Skeletal muscle satellite cell (primary cell): ENCODE results near the gene TRMU.

Source experiments
- H3K27me3 ChIP-seq: 2 replicates; pipeline ENCODE4 v1.7.0; 2013; ENCODE audit warnings: low read length; ENCODE audit not compliant: control insufficient read depth, insufficient read depth
- H3K36me3 ChIP-seq: 2 replicates; pipeline ENCODE4 v1.7.0; 2013; ENCODE audit warnings: mild to moderate bottlenecking, control low read depth, low read length; ENCODE audit not compliant: insufficient read depth
- H3K4me1 ChIP-seq: 2 replicates; pipeline ENCODE4 v1.7.0; 2013; ENCODE audit warnings: low read length; ENCODE audit not compliant: control insufficient read depth, insufficient read depth
- H3K4me2 ChIP-seq: 2 replicates; pipeline ENCODE4 v1.7.0; 2013; ENCODE audit warnings: mild to moderate bottlenecking, low read length
- H3K4me3 ChIP-seq: 2 replicates; pipeline ENCODE4 v1.7.0; 2013; ENCODE audit warnings: low read length
- H3K9ac ChIP-seq: 2 replicates; pipeline ENCODE4 v1.7.0; 2013; ENCODE audit warnings: mild to moderate bottlenecking, low read depth, low read length, moderate library complexity
- H3K9me3 ChIP-seq: replicated peaks from 2 replicates; pipeline ENCODE4 v1.7.0; 2013; ENCODE audit warnings: mild to moderate bottlenecking, control low read depth, low read length

The TRMU gene

DNA sequence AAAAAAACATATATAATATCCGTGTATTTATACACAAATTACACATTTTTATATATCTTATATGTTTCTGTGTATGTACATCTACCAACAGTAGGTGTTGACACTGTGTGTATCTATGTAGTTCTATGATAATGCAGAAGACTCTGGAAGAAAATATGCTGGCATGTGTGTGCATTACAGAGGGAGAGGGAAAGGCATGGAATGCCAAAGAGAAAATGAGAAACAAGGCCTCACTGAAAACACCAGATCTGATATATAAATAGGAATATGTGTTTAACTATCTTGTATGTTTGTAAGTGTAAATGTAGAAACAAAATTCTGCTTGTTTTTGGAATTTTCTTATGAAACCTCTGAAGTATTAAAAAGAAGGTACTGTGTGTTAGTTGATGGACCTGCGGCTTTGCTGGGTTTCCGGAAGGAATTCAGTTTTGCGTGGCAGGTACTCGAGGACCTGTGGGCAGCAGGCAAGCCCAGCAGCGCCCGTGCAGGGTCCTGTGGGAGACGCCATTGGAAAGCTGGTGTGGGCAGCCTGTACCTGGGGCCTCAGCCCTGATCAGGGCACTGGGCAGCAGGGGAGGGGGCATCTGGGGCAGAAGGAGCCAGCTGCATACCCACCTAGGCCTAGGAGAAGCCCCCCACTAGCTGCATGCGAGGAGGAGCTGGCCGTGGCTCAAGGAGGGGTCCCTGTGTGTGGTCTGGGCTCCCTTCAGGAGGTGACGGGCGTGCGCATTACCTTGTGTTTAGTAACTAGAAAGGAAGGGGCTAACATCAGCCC is 7.6 kb upstream of the TRMU start:
- no peak overlapping the region for H3K4me3 ChIP-seq
- H3K4me2 ChIP-seq, result no peak overlapping the region
- no peaks in the 10 kb centered on the region for H3K27me3 ChIP-seq
- H3K9ac ChIP-seq, result no peak overlapping the region
- no peaks in the 10 kb centered on the region for H3K9me3 ChIP-seq
- no peaks in the 10 kb centered on the region for H3K4me1 ChIP-seq
- peaks cover 43% of the 10 kb centered on the region for H3K36me3 ChIP-seq

DNA sequence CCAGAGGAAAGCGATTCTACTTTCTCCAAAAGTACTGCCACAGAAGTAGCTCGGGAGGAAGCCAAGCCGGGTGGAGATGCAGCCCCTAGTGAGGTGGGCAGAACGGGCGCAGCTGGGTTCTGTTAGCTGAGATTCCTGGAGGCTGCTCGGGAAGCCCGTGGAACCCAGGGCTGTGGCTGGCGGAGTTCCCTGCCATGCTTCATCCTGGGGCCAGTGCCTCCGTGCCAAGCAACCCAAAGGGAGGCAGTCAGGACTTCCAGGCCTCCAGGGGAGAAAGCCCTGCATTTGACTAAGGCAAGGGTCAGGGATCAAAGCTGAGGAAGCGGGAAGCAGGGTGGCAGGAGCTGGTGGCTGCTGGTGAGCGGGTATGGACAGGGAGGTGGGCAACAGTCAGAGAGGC is 6.7 kb upstream of the TRMU start:
- Histone ChIP-seq H3K36me3 (peaks cover 43% of the 10 kb centered on the region), H3K9me3 (no peaks in the 10 kb centered on the region), H3K27me3 (no peaks in the 10 kb centered on the region), H3K4me3 (no peak overlapping the region), H3K4me2 (no peak overlapping the region), H3K9ac (no peak overlapping the region), H3K4me1 (no peaks in the 10 kb centered on the region)

DNA sequence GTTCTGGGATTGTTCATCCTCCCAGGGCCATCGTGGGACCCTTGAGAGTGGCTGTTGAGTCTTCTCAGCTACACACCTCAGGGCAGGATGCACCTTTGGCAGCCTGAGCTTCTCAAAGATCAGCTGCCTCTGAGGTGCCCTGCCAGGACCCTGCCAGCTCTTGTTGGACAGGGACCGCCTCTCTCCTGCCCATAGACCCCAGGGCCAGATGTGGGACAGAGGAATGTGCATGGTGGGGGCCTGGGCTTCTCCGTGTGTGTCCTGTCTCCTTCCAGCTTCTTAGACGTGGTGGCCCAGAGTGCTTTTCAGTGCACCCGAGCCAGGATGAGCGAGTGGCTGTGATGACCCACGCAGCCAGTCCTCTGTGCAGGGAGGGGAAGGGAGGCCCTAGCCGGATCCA is 5.9 kb upstream of the TRMU start:
- no peak overlapping the region for H3K9ac ChIP-seq
- no peaks in the 10 kb centered on the region for H3K9me3 ChIP-seq
- no peaks in the 10 kb centered on the region for H3K27me3 ChIP-seq
- peaks cover 37% of the 10 kb centered on the region for H3K36me3 ChIP-seq
- no peak overlapping the region for H3K4me2 ChIP-seq
- H3K4me1 ChIP-seq, result no peaks in the 10 kb centered on the region
- no peak overlapping the region for H3K4me3 ChIP-seq

- no peak overlapping the region for H3K9ac ChIP-seq
- no peaks in the 10 kb centered on the region for H3K4me1 ChIP-seq
- no peaks in the 10 kb centered on the region for H3K9me3 ChIP-seq
- peaks cover 32% of the 10 kb centered on the region for H3K36me3 ChIP-seq
- no peak overlapping the region for H3K4me3 ChIP-seq
- H3K27me3 ChIP-seq, result no peaks in the 10 kb centered on the region
- no peak overlapping the region for H3K4me2 ChIP-seq
These were observed 5.1 kb upstream of the TRMU start for GRCh38 chr22:46330426-46330825.

- Histone ChIP-seq H3K36me3 (peaks cover 24% of the 10 kb centered on the region), H3K27me3 (no peaks in the 10 kb centered on the region), H3K9ac (no peak overlapping the region), H3K9me3 (no peaks in the 10 kb centered on the region), H3K4me1 (peaks cover under 1% of the 10 kb centered on the region), H3K4me2 (no peak overlapping the region), H3K4me3 (no peak overlapping the region)
These were observed 4.0 kb upstream of the TRMU start for GRCh38 chr22:46331496-46331895.

- H3K4me1 ChIP-seq, result peaks cover 8% of the 10 kb centered on the region
- H3K4me3 ChIP-seq, result peak overlapping the region; percentile 91
- peak overlapping the region; percentile 94 for H3K9ac ChIP-seq
- peaks cover 35% of the 10 kb centered on the region for H3K36me3 ChIP-seq
- no peaks in the 10 kb centered on the region for H3K9me3 ChIP-seq
- no peaks in the 10 kb centered on the region for H3K27me3 ChIP-seq
- peak overlapping the region; percentile 81 for H3K4me2 ChIP-seq
These were observed 885 bp downstream of the TRMU start for GRCh38 chr22:46336119-46337078.

GRCh38 chr22:46337870-46338269 is 2.4 kb downstream of the TRMU start:
- Histone ChIP-seq H3K4me2 (no peak overlapping the region), H3K4me1 (peaks cover 8% of the 10 kb centered on the region), H3K27me3 (no peaks in the 10 kb centered on the region), H3K36me3 (peaks cover 48% of the 10 kb centered on the region), H3K9ac (no peak overlapping the region), H3K4me3 (no peak overlapping the region), H3K9me3 (no peaks in the 10 kb centered on the region)

- peaks cover 55% of the 10 kb centered on the region for H3K36me3 ChIP-seq
- peaks cover 8% of the 10 kb centered on the region for H3K4me1 ChIP-seq
- no peak overlapping the region for H3K4me2 ChIP-seq
- H3K9ac ChIP-seq, result no peak overlapping the region
- H3K9me3 ChIP-seq, result no peaks in the 10 kb centered on the region
- no peaks in the 10 kb centered on the region for H3K27me3 ChIP-seq
- no peak overlapping the region for H3K4me3 ChIP-seq
These were observed 3.1 kb downstream of the TRMU start for GRCh38 chr22:46338636-46339035.

GRCh38 chr22:46339956-46340355 is 4.4 kb downstream of the TRMU start:
- H3K4me3 ChIP-seq, result no peak overlapping the region
- H3K4me2 ChIP-seq, result no peak overlapping the region

DNA sequence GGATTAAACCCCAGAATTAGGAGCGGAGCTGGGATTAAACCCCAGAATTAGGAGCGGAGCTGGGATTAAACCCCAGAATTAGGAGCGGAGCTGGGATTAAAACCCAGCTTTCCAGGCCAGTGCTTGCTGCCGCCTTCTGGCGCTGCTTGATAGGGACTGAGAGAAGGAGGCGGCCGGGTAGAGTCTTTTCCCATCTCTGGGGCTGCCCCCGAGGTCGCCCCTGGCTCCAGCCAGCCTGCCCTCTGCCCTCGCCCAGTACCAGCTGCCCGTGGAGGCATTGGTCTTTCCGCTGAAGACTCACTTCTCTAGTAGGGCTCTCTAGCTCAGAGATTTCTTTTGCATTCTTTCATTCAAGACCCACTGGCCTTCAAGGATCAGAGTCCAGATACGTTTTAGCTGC is 5.2 kb downstream of the TRMU start:
- H3K9ac ChIP-seq, result no peak overlapping the region
- no peak overlapping the region for H3K4me2 ChIP-seq
- H3K36me3 ChIP-seq, result peaks cover 69% of the 10 kb centered on the region
- H3K27me3 ChIP-seq, result no peaks in the 10 kb centered on the region
- peaks cover 8% of the 10 kb centered on the region for H3K4me1 ChIP-seq
- no peaks in the 10 kb centered on the region for H3K9me3 ChIP-seq
- no peak overlapping the region for H3K4me3 ChIP-seq

More at GRCh38 chr22:46339956-46340355, 4.4 kb downstream of the TRMU start:
- Histone ChIP-seq H3K9ac (no peak overlapping the region), H3K36me3 (peaks cover 63% of the 10 kb centered on the region), H3K9me3 (no peaks in the 10 kb centered on the region), H3K27me3 (no peaks in the 10 kb centered on the region), H3K4me1 (peaks cover 8% of the 10 kb centered on the region)

DNA sequence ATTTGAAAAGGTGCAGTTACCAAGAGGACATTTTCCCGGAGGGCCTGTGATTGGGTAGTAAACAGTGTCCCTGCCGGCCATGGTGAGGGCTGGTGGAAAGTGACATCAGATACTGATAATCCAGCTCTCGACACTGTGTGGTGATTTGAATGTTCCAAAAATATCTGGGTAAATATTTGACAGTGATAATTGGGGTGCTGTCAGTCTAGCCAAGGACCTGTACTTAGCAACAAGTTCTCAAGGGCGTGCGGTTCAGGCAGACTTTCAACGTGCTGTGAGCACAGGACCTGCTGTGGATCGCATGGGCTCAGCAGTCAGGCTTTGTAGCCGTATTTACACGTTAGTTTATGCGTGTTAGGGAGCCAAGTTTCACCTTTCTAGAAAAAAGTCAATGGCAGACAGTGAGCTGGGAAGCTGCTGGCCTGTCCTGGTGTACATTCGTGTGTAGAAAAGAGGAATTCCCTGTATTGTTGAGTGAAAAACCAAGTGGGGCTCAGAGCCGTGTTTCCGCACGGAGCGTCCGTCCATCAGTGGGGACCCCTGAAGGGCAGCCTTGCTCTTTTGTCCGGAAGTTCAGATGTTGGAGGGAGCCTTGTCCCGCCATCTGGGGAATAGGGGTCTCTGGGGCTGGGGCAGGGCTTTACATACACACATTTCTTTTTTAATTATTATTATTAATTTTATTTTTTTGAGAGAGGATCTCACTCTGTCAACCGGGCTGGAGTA is 11.3 kb downstream of the TRMU start:
- Histone ChIP-seq H3K36me3 (peaks cover 85% of the 10 kb centered on the region), H3K4me1 (no peaks in the 10 kb centered on the region), H3K4me2 (no peak overlapping the region), H3K27me3 (no peaks in the 10 kb centered on the region), H3K9me3 (no peaks in the 10 kb centered on the region), H3K4me3 (no peak overlapping the region), H3K9ac (no peak overlapping the region)
